Adrenal gland (tissue), 5 donors: Measurements from ENCODE around the gene NOS1.

ENCODE experiments used
- CTCF ChIP-seq, 6 experiments: fragments of 450-650 bp in 4 of 6; fragments of 200-600 bp in 2 of 6; sonication (generic) in 1 of 6; IDR thresholded peaks; 1 replicate in 5 of 6; 2 replicates in 1 of 6; pipeline versions ENCODE4 v1.5.1 to v1.8.0; 2016 to 2021; ENCODE audit warnings: antibody characterized with exemption in 6 of 6, mild to moderate bottlenecking in 2 of 6, moderate library complexity in 1 of 6
- POLR2A ChIP-seq, 2 donors: fragments of 450-650 bp; IDR thresholded peaks; one replicate each; pipeline ENCODE4 v1.6.1; 2017; ENCODE audit warnings: antibody characterized with exemption in 2 of 2, mild to moderate bottlenecking in 2 of 2, moderate library complexity in 1 of 2
- donor health status: DM: no; HTN: no; CAD: no.

GRCh38 chr12:117162633-117163032, 198.8 kb downstream of the NOS1 start:
- no peak for TF ChIP-seq CTCF (IDR thresholded peaks at IDR 0.05)
- no peak for TF ChIP-seq POLR2A (IDR thresholded peaks at IDR 0.05)
